GM21360 (cell line): ENCODE measurements around the gene NPEPPS.
"Not testable (repeated sequence)": the region's sequence is repeated elsewhere in the genome, so short reads cannot be mapped to it uniquely, and the experiment has no call there.

Experiments
- ATAC-seq: cut with Tn5 transposase; IDR thresholded peaks from one replicate; pipeline ENCODE4 v1.9.1; 2021; ENCODE audit warnings: mild to moderate bottlenecking, moderate library complexity; ENCODE audit not compliant: unreplicated experiment

Gene NPEPPS

GRCh38 chr17:47530557-47531232 is at the start of gene NPEPPS:
NPEPPS (plus strand) TSS chr17:47531108; CDS start chr17:47531301, 193 bp downstream.
- peak; percentile 62 for ATAC-seq

- ATAC-seq, result not testable (repeated sequence)
These were observed 39.1 kb upstream of the NPEPPS start for GRCh38 chr17:47491841-47492212.

- not testable (repeated sequence) for ATAC-seq
These were observed 31.8 kb upstream of the NPEPPS start for GRCh38 chr17:47499074-47499473.

GRCh38 chr17:47499494-47499893 is 31.4 kb upstream of the NPEPPS start:
- ATAC-seq, result not testable (repeated sequence)

GRCh38 chr17:47500620-47501019 is 30.3 kb upstream of the NPEPPS start:
- not testable (repeated sequence) for ATAC-seq

- ATAC-seq, result not testable (repeated sequence)
These were observed 28.7 kb upstream of the NPEPPS start for GRCh38 chr17:47502122-47502731.

- not testable (repeated sequence) for ATAC-seq
These were observed 28.0 kb upstream of the NPEPPS start for GRCh38 chr17:47502776-47503455.

GRCh38 chr17:47511701-47512146 is 19.2 kb upstream of the NPEPPS start:
- ATAC-seq, result not testable (repeated sequence)

- ATAC-seq, result not testable (repeated sequence)
These were observed 17.6 kb upstream of the NPEPPS start for GRCh38 chr17:47513301-47513700.

- ATAC-seq, result not testable (repeated sequence)
These were observed 12.0 kb upstream of the NPEPPS start for GRCh38 chr17:47518880-47519279.

GRCh38 chr17:47519365-47519764 is 11.5 kb upstream of the NPEPPS start:
- ATAC-seq, result not testable (repeated sequence)

- ATAC-seq, result not testable (repeated sequence)
These were observed 10.6 kb upstream of the NPEPPS start for GRCh38 chr17:47520279-47520678.

- ATAC-seq, result not testable (repeated sequence)
These were observed 9.5 kb upstream of the NPEPPS start for GRCh38 chr17:47521434-47521833.

- ATAC-seq, result not testable (repeated sequence)
These were observed 8.6 kb upstream of the NPEPPS start for GRCh38 chr17:47522341-47522740.

- ATAC-seq, result not testable (repeated sequence)
These were observed 419 bp downstream of the NPEPPS start for GRCh38 chr17:47531233-47531820.

- not testable (repeated sequence) for ATAC-seq
These were observed 8.2 kb downstream of the NPEPPS start for GRCh38 chr17:47539085-47539484.

- ATAC-seq, result not testable (repeated sequence)
These were observed 10.8 kb downstream of the NPEPPS start for GRCh38 chr17:47541676-47542075.

- ATAC-seq, result not testable (repeated sequence)
These were observed 13.4 kb downstream of the NPEPPS start for GRCh38 chr17:47544327-47544726.

GRCh38 chr17:47554733-47555132 is 23.8 kb downstream of the NPEPPS start:
- ATAC-seq, result not testable (repeated sequence)

- ATAC-seq, result not testable (repeated sequence)
These were observed 25.2 kb downstream of the NPEPPS start for GRCh38 chr17:47556108-47556507.

GRCh38 chr17:47560517-47561043 is 29.7 kb downstream of the NPEPPS start:
- ATAC-seq, result not testable (repeated sequence)
